Bronchial smooth muscle cell (primary cell): Measurements from ENCODE around the gene ZNF491. TPM values are rescaled to one million over a fixed set of nuclear protein-coding genes. Genes with fewer than 3 reads are reported as not detected.

ENCODE experiments used
- total RNA-seq: library from RNA; depleted of rRNA; stranded (reverse); fragments of >200 nt; gene quantifications from 2 replicates; pipeline ENCODE4 v1.2.1, GENCODE V29; 2014

Gene ZNF491
- 2.8 and 3.9 TPM in 2 replicates for total RNA-seq

DNA sequence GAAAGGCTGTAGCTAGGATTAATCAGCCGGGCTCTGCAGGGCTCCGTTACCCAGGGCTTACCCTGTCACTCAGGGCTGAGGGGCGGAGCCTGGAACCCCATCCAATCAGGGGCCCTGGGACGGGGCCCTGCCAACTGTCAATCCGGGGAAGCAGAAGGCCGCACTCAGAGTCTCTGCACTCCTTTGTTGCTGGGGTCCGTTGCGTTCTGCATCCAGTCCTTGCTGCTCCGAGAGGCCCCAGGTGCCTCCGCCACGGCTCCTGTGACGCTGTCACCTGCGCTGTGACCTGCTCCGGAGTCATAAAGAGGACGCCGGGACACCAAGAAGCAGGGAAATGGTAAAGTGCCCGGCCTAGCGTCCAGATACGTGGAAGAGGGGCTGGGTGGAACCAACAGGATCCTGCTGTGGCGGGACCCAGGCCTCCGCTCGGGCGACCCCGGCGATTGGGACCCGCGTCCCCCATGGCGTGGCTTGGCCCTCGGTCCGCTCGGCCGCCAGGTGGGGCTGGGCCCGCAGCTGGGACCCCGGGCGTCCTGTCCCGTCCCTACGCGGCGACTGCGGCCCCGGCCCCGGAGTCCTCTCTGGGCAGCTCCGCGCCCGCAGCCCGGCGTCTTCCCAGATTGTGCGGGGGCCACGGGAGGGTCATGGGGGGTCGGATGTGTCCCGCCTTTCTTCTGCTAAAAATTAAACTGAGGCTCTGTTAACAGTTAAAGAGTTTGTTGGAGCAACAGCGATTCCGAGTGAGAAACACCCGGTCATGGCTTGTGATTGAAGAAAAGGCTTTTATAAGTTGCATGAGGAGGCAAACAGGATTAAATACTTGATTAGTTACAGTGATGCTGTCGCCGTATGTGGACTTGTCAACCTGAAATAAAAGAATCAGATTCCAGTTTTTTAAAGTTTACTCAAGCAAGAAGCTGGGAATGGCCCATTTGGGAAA lies at the start of gene ZNF491:
Gene ZNF491 (plus strand): TSS at position 133 of the 940 bp plus-strand sequence. CDS start 7,431 bp downstream, outside the sequence.

DNA sequence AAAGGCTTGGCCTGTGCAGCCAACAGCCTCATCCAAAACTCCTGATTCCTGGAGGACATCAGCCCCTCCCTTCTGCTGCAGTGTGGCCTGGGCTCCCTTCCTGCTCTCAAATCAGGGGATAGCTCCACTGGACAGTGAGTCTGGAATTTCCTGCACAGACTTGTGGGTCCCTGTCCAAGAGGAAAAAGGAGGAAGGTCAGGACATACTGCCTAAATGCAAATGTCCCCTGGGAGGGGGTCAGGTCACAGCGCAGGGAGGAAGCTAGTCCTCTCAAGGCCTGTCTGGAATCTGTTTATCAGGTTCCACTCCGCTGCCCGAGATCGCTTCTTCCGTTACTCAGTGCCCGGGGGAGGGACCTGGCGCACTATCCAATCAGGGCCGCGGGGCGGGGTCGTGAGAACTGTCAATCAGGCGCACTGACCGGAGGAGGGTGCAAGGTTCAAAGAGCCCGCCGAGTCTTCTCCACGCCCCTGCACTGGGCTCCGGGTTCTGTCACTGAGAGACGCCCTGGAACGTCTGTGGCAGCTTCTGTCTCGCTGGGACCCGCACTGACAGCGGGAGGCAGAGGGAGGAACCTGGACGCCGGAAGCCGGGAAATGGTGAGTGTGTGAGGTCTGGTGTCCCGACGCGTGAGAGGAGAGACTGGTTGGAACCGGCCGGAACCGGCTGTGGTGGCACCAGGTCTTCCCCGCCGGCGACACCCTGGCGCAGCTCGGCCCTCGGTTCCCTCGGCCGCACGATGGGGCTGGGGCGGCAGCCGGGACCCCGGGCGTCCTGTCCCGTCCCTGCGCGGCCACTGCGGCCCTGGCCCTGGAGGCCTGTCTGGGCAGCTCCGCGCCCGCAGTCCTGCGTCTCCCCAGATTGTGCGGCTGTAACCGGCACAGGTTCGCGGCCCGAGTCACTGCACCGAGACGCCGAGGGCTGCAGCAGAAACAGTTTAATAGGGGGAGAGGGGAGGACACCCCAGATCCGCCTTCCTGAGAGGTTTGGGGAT lies 31.4 kb upstream of the ZNF491 start, which contains the start of gene ZNF441:
Gene ZNF441 (plus strand): TSS at position 404 of the 995 bp plus-strand sequence. CDS start 194 bp downstream, at position 598.

DNA sequence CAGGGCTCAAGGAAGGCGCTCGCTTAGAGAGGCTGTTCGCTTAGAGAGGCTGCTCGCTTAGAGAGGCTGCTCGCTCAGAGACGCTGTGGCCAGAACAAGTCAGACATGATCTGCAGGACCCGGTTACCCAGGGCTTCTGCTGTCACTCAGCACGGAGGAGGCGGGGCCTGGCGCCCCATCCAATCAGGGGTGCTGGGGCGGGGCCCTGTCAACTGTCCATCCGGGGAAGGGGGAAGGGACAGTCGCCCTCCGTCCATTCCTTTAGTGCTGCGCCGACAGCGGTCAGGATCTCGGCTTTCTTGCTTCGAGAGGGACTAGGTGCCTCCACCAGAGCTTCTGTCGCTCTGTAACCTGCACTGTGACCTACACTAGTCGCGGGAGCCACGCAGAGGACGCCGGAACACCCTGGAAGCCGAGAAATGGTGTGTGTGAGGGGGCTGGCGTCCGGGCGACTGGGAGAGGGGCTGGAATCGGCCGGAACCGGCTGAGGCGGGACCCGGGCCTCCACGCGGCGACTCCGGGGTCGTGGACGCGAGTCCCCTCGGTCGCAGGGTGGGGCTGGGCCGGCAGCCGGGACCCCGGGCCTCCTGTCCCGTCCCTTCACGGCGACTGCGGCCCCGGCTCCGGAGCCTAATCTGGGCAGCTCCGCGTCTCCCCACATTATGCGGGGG lies 15.8 kb downstream of the ZNF491 start, which contains the start of gene ZNF440:
Gene ZNF440 (plus strand): TSS at position 245 of the 671 bp plus-strand sequence. CDS start 175 bp downstream, at position 420.

DNA sequence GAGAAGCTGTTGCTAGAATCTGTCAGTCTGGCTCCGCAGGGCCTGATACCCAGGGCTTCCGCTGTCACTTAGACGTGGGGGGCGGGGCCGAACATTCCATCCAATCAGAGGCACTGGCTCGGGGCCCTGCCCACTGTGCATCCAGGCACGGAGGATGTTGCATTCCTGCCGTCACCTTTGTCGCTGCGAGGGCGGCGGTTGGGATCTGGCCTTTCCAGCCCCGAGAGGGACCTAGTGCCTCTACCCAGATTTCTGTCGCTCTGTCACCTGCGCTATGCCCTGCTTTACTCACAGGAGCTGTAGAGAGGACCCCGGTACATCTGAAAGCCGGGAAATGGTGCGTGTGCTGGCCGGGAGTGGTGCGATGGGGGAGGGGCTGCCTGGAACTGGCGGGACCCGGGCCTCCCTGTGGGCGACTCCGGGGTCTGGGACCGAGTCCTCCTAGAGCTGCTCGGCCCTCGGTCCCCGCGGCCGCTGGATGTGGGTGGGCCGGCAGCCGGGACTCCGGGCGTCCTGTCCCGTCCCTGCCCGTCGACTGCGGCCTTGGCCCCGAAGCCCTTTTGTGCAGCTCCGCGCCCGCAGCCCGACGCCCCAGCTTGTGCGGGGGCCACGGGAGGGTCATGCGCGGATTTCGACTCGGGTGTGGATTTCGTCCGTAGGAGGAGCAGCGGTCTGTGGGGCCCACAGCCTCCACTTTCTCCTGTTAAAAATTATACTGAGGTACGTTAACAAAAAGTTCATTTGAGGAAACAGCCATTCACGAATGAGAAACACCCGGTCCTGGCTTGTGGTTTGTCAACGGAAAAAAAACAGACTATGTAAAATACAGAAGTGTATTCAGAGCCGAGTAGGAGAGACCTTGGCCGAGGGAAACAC lies 50.5 kb downstream of the ZNF491 start, which contains the start of gene ZNF439:
Gene ZNF439 (plus strand): TSS at position 133 of the 876 bp plus-strand sequence. CDS start 142 bp downstream, at position 275.

Other genes starting within 250 kb of the ZNF491 start
- 25.7 and 25.8 TPM in 2 replicates for gene ELOF1, start 239.3 kb upstream of the ZNF491 start, total RNA-seq
- 0.34 and 0.95 TPM in 2 replicates for gene ACP5, start 220.9 kb upstream of the ZNF491 start, total RNA-seq
- 15.3 and 17.3 TPM in 2 replicates for gene ZNF627, start 201.0 kb upstream of the ZNF491 start, total RNA-seq
- 2.8 and 5.2 TPM in 2 replicates for gene ZNF823, start 59.6 kb upstream of the ZNF491 start, total RNA-seq
- gene ZNF441, start 31.5 kb upstream of the ZNF491 start, total RNA-seq, result 12.8 and 13.4 TPM in 2 replicates
- gene ZNF440, start 15.8 kb downstream of the ZNF491 start, total RNA-seq, result 6.3 and 9.8 TPM in 2 replicates
- 5.0 and 6.9 TPM in 2 replicates for gene ZNF439, start 50.2 kb downstream of the ZNF491 start, total RNA-seq
- gene ZNF69, start 89.3 kb downstream of the ZNF491 start, total RNA-seq, result 2.9 and 4.1 TPM in 2 replicates
- gene ZNF700, start 126.6 kb downstream of the ZNF491 start, total RNA-seq, result 5.5 and 6.9 TPM in 2 replicates
- gene ZNF763, start 166.5 kb downstream of the ZNF491 start, total RNA-seq, result 0.86 and 2.5 TPM in 2 replicates
- 4.0 and 4.9 TPM in 2 replicates for gene ZNF433, start 237.2 kb downstream of the ZNF491 start, total RNA-seq